ENCODE measurements around the gene CCDC12. TPM values are rescaled to one million over a fixed set of nuclear protein-coding genes. Genes with fewer than 3 reads are reported as not detected.

Gene CCDC12
- total RNA-seq, 1 experiment from 2014 or later: 47.3 TPM

GRCh38 chr3:46939578-46940445, 36.7 kb downstream of the CCDC12 start:
- no peaks in the 10 kb centered on the region for H3K9me3 Mint-ChIP-seq (ENCODE audit: low read depth, unreplicated experiment)
- peak overlapping the region; percentile 38 for H3K27ac Mint-ChIP-seq (ENCODE audit: unreplicated experiment)
- H3K36me3 Mint-ChIP-seq (ENCODE audit: insufficient read depth, unreplicated experiment): peaks cover 63% of the 10 kb centered on the region
- no TSS peak for BruUV-seq (replicated peaks)
- no peak for DNase-seq
- TF ChIP-seq CTCF (IDR thresholded peaks at IDR 0.05; ENCODE audit: unreplicated experiment): no peak
- intact Hi-C loops (cut with micrococcal nuclease; ENCODE audit: unreplicated experiment): loop anchor here (5.0 kb wide), 1 partner anchor 37 kb away; the partner anchor contains the start of genes CCDC12 and NBEAL2
- H3K27me3 Mint-ChIP-seq (ENCODE audit: unreplicated experiment): no peaks in the 10 kb centered on the region
- H3K4me1 Mint-ChIP-seq (ENCODE audit: low read depth, unreplicated experiment): peaks cover 74% of the 10 kb centered on the region
- CTCF ChIA-PET: no interaction called here
- H3K4me3 Mint-ChIP-seq (ENCODE audit: low read depth, unreplicated experiment): no peak overlapping the region

GRCh38 chr3:46938118-46938517, 38.4 kb downstream of the CCDC12 start:
- peaks cover 58% of the 10 kb centered on the region for H3K4me1 Mint-ChIP-seq (ENCODE audit: low read depth, unreplicated experiment)
- TF ChIP-seq CTCF (IDR thresholded peaks at IDR 0.05; ENCODE audit: unreplicated experiment): no peak
- no peak for DNase-seq
- H3K9me3 Mint-ChIP-seq (ENCODE audit: low read depth, unreplicated experiment): no peaks in the 10 kb centered on the region
- H3K36me3 Mint-ChIP-seq (ENCODE audit: insufficient read depth, unreplicated experiment): peaks cover 53% of the 10 kb centered on the region
- H3K27me3 Mint-ChIP-seq (ENCODE audit: unreplicated experiment): no peaks in the 10 kb centered on the region
- intact Hi-C loops (cut with micrococcal nuclease; ENCODE audit: unreplicated experiment): no loop called here
- H3K4me3 Mint-ChIP-seq (ENCODE audit: low read depth, unreplicated experiment): no peak overlapping the region
- H3K27ac Mint-ChIP-seq (ENCODE audit: unreplicated experiment): no peak overlapping the region
- no TSS peak for BruUV-seq (replicated peaks)
- CTCF ChIA-PET: no interaction called here

GRCh38 chr3:46936733-46937250, 39.8 kb downstream of the CCDC12 start:
- Mint-ChIP-seq H3K4me3 (ENCODE audit: low read depth, unreplicated experiment) (no peak overlapping the region), H3K27ac (ENCODE audit: unreplicated experiment) (peak overlapping the region; percentile 50), H3K27me3 (ENCODE audit: unreplicated experiment) (no peaks in the 10 kb centered on the region), H3K4me1 (ENCODE audit: low read depth, unreplicated experiment) (peaks cover 55% of the 10 kb centered on the region), H3K36me3 (ENCODE audit: insufficient read depth, unreplicated experiment) (peaks cover 58% of the 10 kb centered on the region), H3K9me3 (ENCODE audit: low read depth, unreplicated experiment) (no peaks in the 10 kb centered on the region)
- no peak for DNase-seq
- intact Hi-C loops (cut with micrococcal nuclease; ENCODE audit: unreplicated experiment): no loop called here
- BruUV-seq (replicated peaks): no TSS peak
- no peak for TF ChIP-seq CTCF (IDR thresholded peaks at IDR 0.05; ENCODE audit: unreplicated experiment)
- CTCF ChIA-PET: interaction anchor here (0.9 to 1.9 kb wide), 2 partner anchors 34 to 40 kb away, joined by 3 to 10 read pairs; partner anchors contain the start of gene CCDC12

GRCh38 chr3:46935989-46936558, 40.5 kb downstream of the CCDC12 start:
- peak overlapping the region; percentile 64 for H3K27ac Mint-ChIP-seq (ENCODE audit: unreplicated experiment)
- no peaks in the 10 kb centered on the region for H3K27me3 Mint-ChIP-seq (ENCODE audit: unreplicated experiment)
- H3K36me3 Mint-ChIP-seq (ENCODE audit: insufficient read depth, unreplicated experiment): peaks cover 62% of the 10 kb centered on the region
- no peaks in the 10 kb centered on the region for H3K9me3 Mint-ChIP-seq (ENCODE audit: low read depth, unreplicated experiment)
- DNase-seq: no peak
- H3K4me3 Mint-ChIP-seq (ENCODE audit: low read depth, unreplicated experiment): no peak overlapping the region
- CTCF ChIA-PET: interaction anchor here (0.7 to 1.9 kb wide), 14 partner anchors 8 to 230 kb away, joined by 3 to 14 read pairs (median 4); partner anchors contain the start of gene CCDC12
- no peak for TF ChIP-seq CTCF (IDR thresholded peaks at IDR 0.05; ENCODE audit: unreplicated experiment)
- H3K4me1 Mint-ChIP-seq (ENCODE audit: low read depth, unreplicated experiment): peaks cover 60% of the 10 kb centered on the region
- intact Hi-C loops (cut with micrococcal nuclease; ENCODE audit: unreplicated experiment): no loop called here
- no TSS peak for BruUV-seq (replicated peaks)

All from Calu3 (cell line).